ENCODE data around the gene PML. TPM values are rescaled to one million over a fixed set of nuclear protein-coding genes. Genes with fewer than 3 reads are reported as not detected.
"Not testable (repeated sequence)": the region's sequence is repeated elsewhere in the genome, so short reads cannot be mapped to it uniquely, and the experiment has no call there.

The PML gene
- total RNA-seq, 1 donor from 2014 or later: 22.3 TPM

GRCh38 chr15:73956743-73957135 is 37.8 kb upstream of the PML start:
- ATAC-seq: no peak
- no peak for DNase-seq (ENCODE audit: missing footprints)
- intact Hi-C loops (cut with DNase I): no loop called here

DNA sequence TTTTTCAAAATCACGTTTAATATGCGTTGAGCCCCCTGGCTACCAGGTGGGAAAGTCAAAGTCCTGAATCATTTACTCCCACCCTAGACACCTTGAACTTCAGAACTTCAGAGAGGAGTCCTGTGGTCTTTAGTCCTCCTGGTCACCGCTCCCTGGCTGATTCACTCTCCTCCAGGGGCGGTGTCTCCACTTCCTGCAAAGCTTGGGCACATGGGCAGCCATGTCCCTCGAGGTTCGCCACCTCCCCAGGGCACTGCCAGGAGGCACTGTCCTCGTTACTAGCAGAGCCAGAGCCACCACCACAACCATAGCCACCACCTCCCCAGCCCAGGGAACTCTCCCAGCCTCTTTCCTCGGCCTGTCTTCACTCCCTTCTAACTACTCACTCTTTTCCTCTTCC is 37.2 kb upstream of the PML start:
- DNase-seq (ENCODE audit: missing footprints) (no peak), ATAC-seq (no peak)
- intact Hi-C loops (cut with DNase I): no loop called here

- no peak for ATAC-seq
- DNase-seq (ENCODE audit: missing footprints): no peak
- intact Hi-C loops (cut with DNase I): no loop called here
Observed at GRCh38 chr15:73957785-73958184, 36.7 kb upstream of the PML start.

DNA sequence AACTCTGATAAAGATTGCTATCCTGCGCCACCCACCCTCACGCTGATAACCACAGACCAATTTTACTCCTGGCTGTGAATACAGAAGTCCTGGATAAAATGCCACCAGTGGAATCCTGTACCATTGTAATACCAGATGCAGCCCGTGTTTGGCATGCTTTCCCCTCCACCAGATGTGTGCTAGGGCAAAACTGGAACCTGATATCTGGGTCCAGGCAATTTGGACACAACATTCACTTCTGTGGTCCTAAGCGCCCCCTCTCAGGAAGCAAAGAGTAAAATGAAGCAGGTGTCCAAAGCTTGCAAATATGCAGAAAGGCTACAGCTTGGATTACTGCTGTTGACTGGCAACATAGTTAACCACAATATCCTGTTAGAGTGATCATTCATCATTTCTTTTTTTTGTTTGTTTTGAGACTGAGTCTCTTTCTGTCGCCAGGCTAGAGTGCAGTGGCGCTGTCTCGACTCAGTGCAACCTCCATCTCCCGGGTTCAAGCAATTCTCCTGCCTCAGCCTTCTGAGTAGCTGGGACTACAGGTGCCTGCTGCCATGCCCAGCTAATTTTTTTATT is 35.4 kb upstream of the PML start:
- ATAC-seq: no peak
- intact Hi-C loops (cut with DNase I): no loop called here
- DNase-seq (ENCODE audit: missing footprints): no peak

GRCh38 chr15:73959801-73960200 is 34.7 kb upstream of the PML start:
- intact Hi-C loops (cut with DNase I): no loop called here
- DNase-seq (ENCODE audit: missing footprints) (no peak), ATAC-seq (no peak)

DNA sequence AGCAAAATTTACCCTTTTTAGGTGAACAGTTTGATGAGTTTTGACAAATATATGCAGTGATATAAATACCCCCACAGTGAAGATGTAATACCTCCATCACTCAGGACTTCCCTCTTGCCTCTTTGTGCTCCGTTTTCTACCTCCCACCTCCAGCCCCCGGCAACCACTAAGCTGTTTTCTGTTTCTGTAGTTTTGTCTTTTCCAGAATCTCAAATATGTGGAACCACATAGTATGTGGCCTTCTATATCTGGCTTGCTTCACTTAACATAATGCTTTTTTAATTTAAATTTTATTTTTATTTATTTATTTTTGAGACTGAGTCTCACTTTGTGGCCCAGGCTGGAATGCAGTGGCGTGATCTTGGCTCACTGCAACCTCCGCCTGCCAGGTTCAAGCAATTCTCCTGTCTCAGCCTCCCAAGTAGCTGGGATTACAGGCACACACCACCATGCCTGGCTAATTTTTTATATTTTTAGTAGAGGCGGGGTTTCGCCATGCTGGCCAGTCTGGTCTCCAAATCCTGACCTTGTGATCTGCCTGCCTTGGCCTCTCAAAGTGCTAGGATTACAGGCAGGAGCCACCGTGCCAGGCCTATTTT is 33.9 kb upstream of the PML start:
- not testable (repeated sequence) for DNase-seq (ENCODE audit: missing footprints)

GRCh38 chr15:73962433-73962832 is 32.1 kb upstream of the PML start:
- intact Hi-C loops (cut with DNase I): no loop called here
- no peak for ATAC-seq
- no peak for DNase-seq (ENCODE audit: missing footprints)

More for the DNA sequence above, 33.9 kb upstream of the PML start:
- ATAC-seq; intact Hi-C loops (cut with DNase I): not testable (repeated sequence)

DNA sequence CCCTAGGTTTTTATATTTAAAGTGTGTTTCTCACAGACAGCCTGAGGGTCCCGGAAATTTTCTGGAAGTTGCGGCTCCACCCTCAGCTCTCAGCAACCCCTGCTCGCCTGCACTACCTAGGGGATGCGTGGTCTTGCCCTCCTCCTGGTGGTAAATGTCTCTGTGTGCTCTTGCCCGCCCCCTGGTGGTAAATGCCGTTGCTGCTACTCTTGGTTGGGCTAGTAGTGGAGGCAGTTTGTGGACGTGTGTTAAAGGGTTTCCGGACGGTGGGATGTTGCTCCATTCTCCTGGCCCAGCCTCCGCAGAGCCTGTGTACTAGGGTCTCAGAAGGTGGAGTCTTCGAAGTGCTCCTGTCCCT is 29.8 kb upstream of the PML start:
- intact Hi-C loops (cut with DNase I): loop anchor here (1.0 to 2.0 kb wide), 2 partner anchors 13 to 90 kb away; no protein-coding TSS in a partner anchor
- peak; percentile 86 for DNase-seq (ENCODE audit: missing footprints)
- ATAC-seq: peak; percentile 93

- peak; percentile 5 for ATAC-seq
- intact Hi-C loops (cut with DNase I): loop anchor here (2.0 kb wide), 1 partner anchor 90 kb away; no protein-coding TSS in a partner anchor
- DNase-seq (ENCODE audit: missing footprints): no peak
Observed at GRCh38 chr15:73965094-73965757, 29.3 kb upstream of the PML start.

DNA sequence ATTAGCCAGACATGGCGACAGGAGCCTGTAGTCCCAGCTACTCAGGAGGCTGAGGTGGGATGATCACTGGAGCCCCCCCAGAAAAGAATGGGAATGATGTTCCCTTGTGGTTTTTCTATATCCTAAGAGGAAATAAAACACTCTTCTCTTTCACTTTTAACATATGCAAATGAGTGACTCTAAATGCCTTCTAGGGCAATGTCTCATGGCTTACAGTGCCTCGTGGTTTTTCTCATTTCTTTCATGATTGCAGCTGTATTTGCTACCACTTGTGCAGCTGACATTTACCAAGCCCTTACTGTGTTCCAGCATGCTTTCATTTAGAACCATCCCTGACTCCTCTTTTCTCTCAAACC is 28.8 kb upstream of the PML start:
- intact Hi-C loops (cut with DNase I): loop anchor here (2.0 kb wide), 1 partner anchor 91 kb away; no protein-coding TSS in a partner anchor

DNA sequence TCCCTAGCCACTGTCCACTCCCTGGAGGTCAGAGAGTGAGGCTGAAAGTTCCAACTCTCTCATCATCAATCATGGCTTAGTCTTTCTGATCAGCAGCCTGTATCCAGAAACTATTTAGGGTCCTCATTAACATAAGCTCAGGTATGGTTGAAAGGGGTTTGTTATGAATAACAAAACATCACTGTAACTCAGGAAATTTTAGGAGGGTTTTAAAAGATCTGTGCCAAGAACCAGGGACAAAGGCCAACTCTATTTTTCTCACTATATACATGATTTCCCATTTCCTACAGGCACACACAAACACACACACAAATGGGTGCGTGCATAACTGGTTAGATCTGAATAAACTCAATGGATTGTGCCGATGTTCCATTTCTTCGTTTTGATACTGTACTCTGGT is 26.1 kb upstream of the PML start:
- no peak for DNase-seq (ENCODE audit: missing footprints)
- intact Hi-C loops (cut with DNase I): no loop called here
- no peak for ATAC-seq

More for the DNA sequence above, 28.8 kb upstream of the PML start:
- no peak for DNase-seq (ENCODE audit: missing footprints)
- ATAC-seq: no peak

GRCh38 chr15:73969151-73969759 is 25.3 kb upstream of the PML start:
- intact Hi-C loops (cut with DNase I): no loop called here
- no peak for ATAC-seq

DNA sequence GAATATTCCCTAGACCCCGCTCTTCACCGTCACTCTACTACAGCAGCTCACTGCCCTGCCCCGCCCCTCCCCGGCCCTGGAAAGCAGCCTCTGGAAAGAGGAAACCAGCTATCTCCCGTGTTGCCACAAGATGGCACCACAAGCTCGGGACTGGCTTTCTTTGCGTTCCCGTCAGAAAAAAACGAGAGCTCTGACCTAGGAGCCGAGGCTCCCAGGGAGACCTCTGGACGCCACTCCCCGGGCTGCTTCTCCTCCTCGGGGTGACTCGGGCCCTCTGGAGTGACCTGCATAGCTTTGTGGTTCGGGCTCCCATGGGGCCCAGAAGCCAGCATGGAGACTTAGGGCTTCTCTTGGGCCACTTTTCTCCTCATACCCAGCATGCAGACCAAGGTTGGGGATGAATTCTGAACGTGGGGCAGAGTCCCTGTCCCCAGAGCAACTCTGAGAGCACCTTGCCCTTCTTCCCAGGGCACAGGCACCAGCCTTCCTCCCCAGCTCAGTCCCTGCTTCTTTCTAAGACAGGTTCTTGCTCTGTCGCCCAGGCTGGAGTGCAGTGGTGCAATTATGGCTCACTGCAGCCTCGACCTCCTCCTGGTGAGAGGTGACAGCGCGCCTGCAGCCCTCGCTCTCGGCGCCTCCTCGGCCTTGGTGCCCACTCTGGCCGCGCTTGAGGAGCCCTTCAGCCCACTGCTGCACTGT is 21.4 kb upstream of the PML start:
- ATAC-seq: peak; percentile 92
- intact Hi-C loops (cut with DNase I): loop anchor here (2.0 to 10.0 kb wide), 3 partner anchors 64 to 342 kb away; partner anchors contain the start of gene ISLR2
- peak; percentile 89 for DNase-seq (ENCODE audit: missing footprints)

More at GRCh38 chr15:73969151-73969759, 25.3 kb upstream of the PML start:
- DNase-seq (ENCODE audit: missing footprints): no peak

DNA sequence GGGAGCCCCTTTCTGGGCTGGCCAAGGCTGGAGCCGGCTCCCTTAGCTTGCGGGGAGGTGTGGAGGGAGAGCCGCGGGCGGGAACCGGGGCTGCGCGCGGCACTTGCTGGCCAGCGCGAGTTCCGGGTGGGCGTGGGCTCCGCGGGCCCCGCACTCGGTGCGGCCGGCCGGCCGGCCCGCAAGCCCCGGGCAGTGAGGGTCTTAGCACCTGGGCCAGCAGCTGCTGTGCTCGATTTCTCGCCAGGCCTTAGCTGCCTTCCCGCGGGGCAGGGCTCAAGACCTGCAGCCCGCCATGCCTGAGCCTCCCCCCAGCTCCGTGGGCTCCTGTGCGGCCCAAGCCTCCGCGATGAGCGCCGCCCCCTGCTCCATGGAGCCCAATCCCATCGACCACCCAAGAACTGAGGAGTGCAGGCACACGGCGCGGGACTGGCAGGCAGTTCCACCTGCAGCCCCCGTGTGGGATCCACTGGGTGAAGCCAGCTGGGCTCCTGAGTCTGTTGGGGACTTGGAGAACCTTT is 20.8 kb upstream of the PML start:
- not testable (repeated sequence) for DNase-seq (ENCODE audit: missing footprints); ATAC-seq
- intact Hi-C loops (cut with DNase I): loop anchor here (2.0 to 10.0 kb wide), 3 partner anchors 63 to 341 kb away; partner anchors contain the start of gene ISLR2

GRCh38 chr15:73975440-73976125 is 18.9 kb upstream of the PML start:
- intact Hi-C loops (cut with DNase I): loop anchor here (10.0 kb wide), 2 partner anchors 159 to 339 kb away; partner anchors contain the start of gene ISLR2
- not testable (repeated sequence) for DNase-seq (ENCODE audit: missing footprints)

GRCh38 chr15:73978896-73979295 is 15.6 kb upstream of the PML start:
- no peak for ATAC-seq
- DNase-seq (ENCODE audit: missing footprints): no peak
- intact Hi-C loops (cut with DNase I): loop anchor here (10.0 kb wide), 2 partner anchors 156 to 336 kb away; partner anchors contain the start of gene ISLR2

More at GRCh38 chr15:73975440-73976125, 18.9 kb upstream of the PML start:
- not testable (repeated sequence) for ATAC-seq

DNA sequence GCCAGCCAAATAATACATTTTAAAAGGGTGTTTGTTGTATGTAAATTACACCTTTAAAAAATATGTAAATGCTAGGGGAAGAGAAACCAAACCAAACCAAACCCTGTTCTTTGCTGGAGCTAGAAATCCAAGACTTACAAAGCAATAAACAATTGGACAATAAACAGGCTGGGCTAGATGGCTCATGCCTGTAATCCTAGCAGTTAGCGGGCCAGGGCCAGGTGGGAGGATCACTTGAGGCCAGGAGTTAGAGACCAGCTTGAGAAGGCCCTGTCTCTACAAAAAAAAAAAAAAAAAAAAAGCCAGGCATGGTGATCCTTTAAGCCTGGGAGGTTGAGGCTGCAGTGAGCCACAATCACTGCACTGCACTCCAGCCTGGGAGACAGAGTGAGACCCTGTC is 14.9 kb upstream of the PML start:
- intact Hi-C loops (cut with DNase I): loop anchor here (10.0 kb wide), 2 partner anchors 155 to 335 kb away; partner anchors contain the start of gene ISLR2
- DNase-seq (ENCODE audit: missing footprints): no peak
- ATAC-seq: no peak

GRCh38 chr15:73981761-73982221 is 12.7 kb upstream of the PML start:
- ATAC-seq (peak; percentile 3), DNase-seq (ENCODE audit: missing footprints) (no peak)
- intact Hi-C loops (cut with DNase I): no loop called here
